Measurements from ENCODE around the gene GPR148. TPM values are rescaled to one million over a fixed set of nuclear protein-coding genes. Genes with fewer than 3 reads are reported as not detected.
"Not testable (repeated sequence)": the region's sequence is repeated elsewhere in the genome, so short reads cannot be mapped to it uniquely, and the experiment has no call there.

GPR148 gene
- total RNA-seq, 4 donors from 2014 or later: not detected

- H3K4me3 ChIP-seq: no peak overlapping the region
Observed at GRCh38 chr2:130729322-130730299, 741 bp downstream of the GPR148 start.

GRCh38 chr2:130732257-130732656 is 3.4 kb downstream of the GPR148 start:
- H3K27ac ChIP-seq, H3K36me3 ChIP-seq, H3K27me3 ChIP-seq, H3K4me3 ChIP-seq, H3K4me1 ChIP-seq, ATAC-seq: not testable (repeated sequence)
- peaks cover 0 to 16% (median 0%) of the 10 kb centered on the region in 3 donors for H3K9me3 ChIP-seq
- WGBS, 2 donors (ENCODE audit: low coverage in 1 of 2): 90 to 93% methylated on average over 3 to 11 of the region's 11 CpGs

More at GRCh38 chr2:130729322-130730299, 741 bp downstream of the GPR148 start:
- TF ChIP-seq POLR2A (IDR thresholded peaks at IDR 0.05) (no peak), POLR2AphosphoS5 (IDR thresholded peaks at IDR 0.05) (no peak), CTCF (IDR thresholded peaks at IDR 0.05) (no peak), EP300 (IDR thresholded peaks at IDR 0.05) (no peak)
- ATAC-seq: no peak
- Histone ChIP-seq H3K9me3 (peaks cover 0 to 3% (median 0%) of the 10 kb centered on the region in 3 donors), H3K36me3 (no peaks in the 10 kb centered on the region), H3K27ac (no peak overlapping the region), H3K27me3 (no peaks in the 10 kb centered on the region), H3K4me1 (peaks cover 0 to 22% (median 7%) of the 10 kb centered on the region in 3 donors)
- WGBS, 2 donors (ENCODE audit: low coverage in 1 of 2): 83 to 94% methylated on average over 3 to 5 of the region's 17 CpGs

GRCh38 chr2:130735200-130735599 is 6.3 kb downstream of the GPR148 start:
- WGBS, 2 donors (ENCODE audit: low coverage in 1 of 2): 94 to 97% methylated on average over 3 of the region's 3 CpGs
- H3K27ac ChIP-seq: no peak overlapping the region
- no peak for ATAC-seq
- peaks cover 0 to 16% (median 0%) of the 10 kb centered on the region in 3 donors for H3K9me3 ChIP-seq
- no peaks in the 10 kb centered on the region for H3K4me1 ChIP-seq
- H3K27me3 ChIP-seq: peaks cover 17% of the 10 kb centered on the region
- H3K36me3 ChIP-seq: no peaks in the 10 kb centered on the region
- H3K4me3 ChIP-seq: no peak overlapping the region
- TF ChIP-seq CTCF (IDR thresholded peaks at IDR 0.05) (no peak), POLR2AphosphoS5 (IDR thresholded peaks at IDR 0.05) (no peak), EP300 (IDR thresholded peaks at IDR 0.05) (no peak), POLR2A (IDR thresholded peaks at IDR 0.05) (no peak)

- H3K9me3 ChIP-seq: peaks cover 0 to 16% (median 0%) of the 10 kb centered on the region in 3 donors
- H3K4me1 ChIP-seq: no peaks in the 10 kb centered on the region
- no peak for TF ChIP-seq POLR2A (IDR thresholded peaks at IDR 0.05)
- no peak for TF ChIP-seq POLR2AphosphoS5 (IDR thresholded peaks at IDR 0.05)
- TF ChIP-seq CTCF (IDR thresholded peaks at IDR 0.05): no peak
- TF ChIP-seq EP300 (IDR thresholded peaks at IDR 0.05): no peak
- H3K27me3 ChIP-seq: peaks cover 22% of the 10 kb centered on the region
- H3K4me3 ChIP-seq: no peak overlapping the region
- no peak for ATAC-seq
- H3K36me3 ChIP-seq: no peaks in the 10 kb centered on the region
- WGBS, 2 donors (ENCODE audit: low coverage in 1 of 2): 63 to 76% methylated on average over 5 to 6 of the region's 6 CpGs
- no peak overlapping the region for H3K27ac ChIP-seq
Observed at GRCh38 chr2:130736487-130736886, 7.6 kb downstream of the GPR148 start.

GRCh38 chr2:130737592-130737991 is 8.7 kb downstream of the GPR148 start:
- 58 to 80% methylated on average over 2 to 7 of the region's 14 CpGs for WGBS, 2 donors (ENCODE audit: low coverage in 1 of 2)
- ATAC-seq: no peak
- TF ChIP-seq POLR2AphosphoS5 (IDR thresholded peaks at IDR 0.05) (no peak), CTCF (IDR thresholded peaks at IDR 0.05) (no peak), POLR2A (IDR thresholded peaks at IDR 0.05) (no peak), EP300 (IDR thresholded peaks at IDR 0.05) (no peak)
- Histone ChIP-seq H3K9me3 (peaks cover 0 to 16% (median 0%) of the 10 kb centered on the region in 3 donors), H3K4me1 (no peaks in the 10 kb centered on the region), H3K36me3 (no peaks in the 10 kb centered on the region), H3K4me3 (no peak overlapping the region), H3K27ac (no peak overlapping the region), H3K27me3 (peaks cover 23% of the 10 kb centered on the region)
